Epithelial cell of esophagus (primary cell): ENCODE data around the gene HOXC4.

Experiments
- DNase-seq: peaks from one replicate; pipeline ENCODE4 v3.0.0; 2010; ENCODE audit warnings: low read depth
- H3K4me3 ChIP-seq: 2 replicates; pipeline ENCODE4 v1.5.1; 2011; ENCODE audit warnings: mild to moderate bottlenecking, low read length, control low read depth
- CTCF ChIP-seq: IDR thresholded peaks from 2 replicates; pipeline ENCODE4 v1.5.1; 2011; ENCODE audit warnings: low read depth, mild to moderate bottlenecking, low read length, control low read depth, inconsistent platforms; ENCODE audit not compliant: insufficient read depth; ENCODE audit errors: missing control alignments

Gene HOXC4

GRCh38 chr12:54053751-54054741 is at the start of gene HOXC4:
Gene HOXC4, plus strand, starts transcription at chr12:54053835. Its CDS starts 88 bp downstream, at chr12:54053923.
- no peak for TF ChIP-seq CTCF
- peak within 1 kb of the TSS; percentile 56 for H3K4me3 ChIP-seq
- no peak for DNase-seq

- no peak overlapping the region for H3K4me3 ChIP-seq
- no peak for DNase-seq
- no peak for TF ChIP-seq CTCF
Observed at GRCh38 chr12:54004063-54004840, 49.4 kb upstream of the HOXC4 start.

GRCh38 chr12:54004841-54005530 is 48.6 kb upstream of the HOXC4 start:
- DNase-seq = no peak
- H3K4me3 ChIP-seq = no peak overlapping the region
- no peak for TF ChIP-seq CTCF

- no peak for DNase-seq
- H3K4me3 ChIP-seq = no peak overlapping the region
- TF ChIP-seq CTCF = no peak
Observed at GRCh38 chr12:54005531-54005852, 48.1 kb upstream of the HOXC4 start.

GRCh38 chr12:54005853-54006558 is 47.6 kb upstream of the HOXC4 start:
- peak overlapping the region; percentile 16 for H3K4me3 ChIP-seq
- peak; percentile 71 for DNase-seq
- TF ChIP-seq CTCF = peak; percentile 75

GRCh38 chr12:54006559-54007220 is 46.9 kb upstream of the HOXC4 start:
- no peak for DNase-seq
- peak overlapping the region; percentile 16 for H3K4me3 ChIP-seq
- TF ChIP-seq CTCF = no peak
